HG02798 (cell line): ENCODE measurements around the gene FAHD1.
"Not testable (repeated sequence)": the region's sequence is repeated elsewhere in the genome, so short reads cannot be mapped to it uniquely, and the experiment has no call there.

Experiments
- ATAC-seq: cut with Tn5 transposase; IDR thresholded peaks from one replicate; pipeline ENCODE4 v1.9.1; 2021; ENCODE audit warnings: mild to moderate bottlenecking; ENCODE audit not compliant: unreplicated experiment, poor library complexity

Gene FAHD1

DNA sequence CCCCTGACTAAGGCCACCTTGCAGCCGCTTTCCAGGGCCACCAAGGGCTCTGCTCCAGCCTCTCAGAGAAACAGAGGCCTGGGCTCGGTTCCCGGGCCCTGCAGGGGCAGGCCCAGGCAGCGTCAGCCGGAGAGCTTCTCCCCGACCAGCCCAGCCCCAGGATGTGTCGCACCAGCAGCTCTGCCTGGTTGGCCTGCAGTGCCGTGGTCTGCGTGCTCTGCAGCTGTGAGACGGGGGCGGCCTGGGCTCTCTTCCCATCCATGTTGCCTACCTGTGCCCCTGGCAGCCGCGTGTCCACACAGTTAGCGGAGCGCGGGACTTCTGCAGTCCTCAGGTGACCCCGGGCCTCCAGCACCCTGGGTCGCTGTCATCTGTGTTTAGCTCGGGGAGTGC is 38.3 kb upstream of the FAHD1 start:
- no peak for ATAC-seq

DNA sequence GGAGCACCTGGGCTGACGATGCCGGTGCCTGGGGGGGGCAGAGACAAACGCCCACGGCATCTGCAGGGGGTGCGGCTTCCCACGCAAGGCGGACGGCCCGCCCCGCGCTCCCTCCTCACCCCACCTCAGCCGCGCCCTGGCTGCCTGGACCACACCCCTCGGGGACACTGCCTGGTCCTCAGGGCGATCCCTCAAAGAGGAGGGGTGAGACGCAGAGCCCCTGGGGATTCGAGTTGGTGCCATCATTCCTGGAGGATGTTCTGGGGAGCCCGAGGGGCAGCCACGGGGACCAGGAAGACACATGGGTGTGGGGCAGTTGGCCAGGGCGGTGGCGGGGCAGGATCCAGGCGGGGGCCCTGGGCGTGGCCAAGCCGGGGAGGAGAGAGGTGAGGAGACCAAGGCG is 37.4 kb upstream of the FAHD1 start:
- no peak for ATAC-seq

DNA sequence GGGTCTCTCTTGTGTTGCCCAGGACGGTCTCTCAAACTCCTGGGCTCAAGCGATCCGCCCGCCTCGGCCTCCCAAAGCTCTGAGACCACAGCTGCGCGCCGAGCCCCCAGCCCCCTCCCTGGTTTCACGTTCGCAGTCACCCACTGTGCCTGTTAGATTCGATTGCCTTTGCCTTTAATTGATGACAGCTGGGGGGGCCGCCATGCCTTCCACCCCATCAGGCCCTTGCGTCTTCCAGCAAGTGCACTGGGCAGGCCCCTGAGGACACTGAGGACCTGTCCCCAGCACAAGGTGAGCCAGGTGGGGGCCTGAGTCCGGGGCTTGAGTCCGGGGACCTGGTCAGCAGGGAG is 36.8 kb upstream of the FAHD1 start:
- no peak for ATAC-seq

DNA sequence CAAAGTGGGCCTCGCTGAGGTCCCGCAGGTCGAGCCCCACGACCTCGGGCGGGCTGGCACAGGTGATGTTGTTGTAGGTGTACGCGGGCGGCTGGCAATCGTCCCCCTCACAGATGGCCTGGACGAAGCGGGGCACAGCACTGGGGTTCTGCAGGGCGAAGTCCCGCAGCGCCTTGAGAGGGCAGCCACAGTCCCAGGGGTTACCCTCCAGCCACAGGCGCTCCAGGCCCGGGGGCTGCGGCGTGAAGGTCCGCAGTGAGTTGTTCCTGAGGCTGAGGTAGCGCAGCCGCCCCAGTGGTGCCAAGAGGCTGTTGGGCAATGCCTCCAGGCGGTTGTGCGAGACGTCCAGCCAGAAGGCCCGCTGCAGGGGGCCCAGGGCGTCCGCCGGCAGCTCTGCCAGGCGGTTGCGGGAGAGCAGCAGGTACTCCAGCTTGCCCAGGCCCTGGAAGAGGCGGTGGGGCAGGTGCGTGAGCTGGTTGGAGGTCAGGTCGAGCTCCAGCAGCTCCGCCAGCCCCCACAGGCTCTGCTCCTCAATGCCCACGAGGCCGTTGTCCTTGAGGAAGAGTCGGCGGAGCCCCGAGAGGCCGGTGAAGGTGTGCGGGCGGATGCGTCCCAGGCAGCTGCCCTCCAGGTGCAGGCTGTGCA is 36.3 kb upstream of the FAHD1 start:
- no peak for ATAC-seq

DNA sequence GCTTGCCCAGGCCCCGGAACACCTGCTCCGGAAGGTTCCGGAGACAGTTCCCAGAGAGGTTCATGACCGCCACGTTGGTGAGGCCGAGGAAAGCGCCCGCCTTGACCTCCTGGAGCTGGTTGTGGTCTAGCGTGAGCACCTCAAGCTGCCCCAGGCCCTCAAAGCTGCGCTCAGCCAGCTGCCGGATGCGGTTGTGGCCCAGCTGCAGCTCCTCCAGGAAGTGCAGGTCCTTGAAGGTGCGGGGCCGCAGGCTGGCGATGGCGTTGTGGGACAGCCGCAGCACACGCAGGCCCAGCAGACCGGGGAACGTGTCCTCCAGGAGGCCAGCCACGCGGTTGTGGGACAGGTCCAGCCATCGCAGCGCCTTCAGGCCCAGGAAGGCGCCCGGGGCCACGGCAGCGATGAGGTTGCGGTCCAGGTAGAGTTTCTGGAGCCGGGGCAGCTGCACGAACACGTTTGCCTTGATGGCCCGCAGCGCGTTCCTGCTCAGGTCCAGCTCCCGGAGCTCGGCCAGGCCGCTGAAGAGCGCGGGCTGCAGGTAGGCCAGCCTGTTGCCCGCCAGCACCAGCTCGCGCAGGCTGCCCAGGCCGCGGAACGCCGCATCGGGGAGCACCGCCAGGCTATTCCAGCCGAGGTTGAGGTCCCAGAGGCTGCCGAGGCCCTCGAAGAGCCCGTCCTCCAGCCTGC is 35.6 kb upstream of the FAHD1 start:
- no peak for ATAC-seq

DNA sequence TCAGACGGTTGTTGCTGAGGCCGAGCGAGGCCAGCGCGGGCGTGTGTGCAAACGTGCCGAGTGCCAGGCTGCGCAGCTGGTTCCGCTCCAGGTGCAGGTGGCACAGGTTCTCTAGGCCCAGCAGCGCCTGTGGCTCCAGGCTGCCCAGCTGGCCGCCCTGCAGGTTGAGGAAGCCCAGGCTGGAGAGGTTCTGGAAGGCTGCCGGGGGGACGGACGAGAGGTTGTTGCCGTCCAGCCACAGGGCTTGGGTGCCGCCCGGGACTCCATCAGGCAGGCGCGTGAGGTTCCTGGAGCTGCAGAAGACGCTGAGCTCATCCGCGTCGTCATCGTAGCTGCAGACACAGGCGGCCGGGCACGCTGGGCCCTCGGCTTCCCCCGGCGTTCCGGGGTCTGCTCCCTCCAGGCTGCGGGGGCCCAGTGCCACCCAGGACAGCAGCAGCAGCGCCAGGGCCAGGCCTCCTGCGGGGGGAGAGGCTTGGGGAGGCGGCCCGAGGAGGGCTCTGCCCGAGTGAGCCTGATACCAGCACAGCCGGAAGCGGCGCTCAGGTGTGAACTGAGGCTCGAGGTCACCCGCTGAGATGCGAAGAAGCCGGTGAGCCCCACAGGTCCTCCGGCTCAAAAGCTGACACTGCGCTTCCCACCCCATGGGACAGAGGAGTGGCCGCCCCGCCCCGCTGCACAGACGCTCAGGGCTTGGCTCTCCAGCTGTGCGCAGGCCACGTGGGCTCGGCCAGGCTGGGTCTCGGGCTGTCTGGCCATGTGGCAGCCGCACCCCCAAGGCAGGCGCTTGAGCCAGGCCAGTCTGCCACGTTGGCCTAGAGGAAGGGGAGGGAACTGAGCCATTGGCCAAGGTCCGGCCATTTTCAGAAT is 34.8 kb upstream of the FAHD1 start:
- no peak for ATAC-seq

DNA sequence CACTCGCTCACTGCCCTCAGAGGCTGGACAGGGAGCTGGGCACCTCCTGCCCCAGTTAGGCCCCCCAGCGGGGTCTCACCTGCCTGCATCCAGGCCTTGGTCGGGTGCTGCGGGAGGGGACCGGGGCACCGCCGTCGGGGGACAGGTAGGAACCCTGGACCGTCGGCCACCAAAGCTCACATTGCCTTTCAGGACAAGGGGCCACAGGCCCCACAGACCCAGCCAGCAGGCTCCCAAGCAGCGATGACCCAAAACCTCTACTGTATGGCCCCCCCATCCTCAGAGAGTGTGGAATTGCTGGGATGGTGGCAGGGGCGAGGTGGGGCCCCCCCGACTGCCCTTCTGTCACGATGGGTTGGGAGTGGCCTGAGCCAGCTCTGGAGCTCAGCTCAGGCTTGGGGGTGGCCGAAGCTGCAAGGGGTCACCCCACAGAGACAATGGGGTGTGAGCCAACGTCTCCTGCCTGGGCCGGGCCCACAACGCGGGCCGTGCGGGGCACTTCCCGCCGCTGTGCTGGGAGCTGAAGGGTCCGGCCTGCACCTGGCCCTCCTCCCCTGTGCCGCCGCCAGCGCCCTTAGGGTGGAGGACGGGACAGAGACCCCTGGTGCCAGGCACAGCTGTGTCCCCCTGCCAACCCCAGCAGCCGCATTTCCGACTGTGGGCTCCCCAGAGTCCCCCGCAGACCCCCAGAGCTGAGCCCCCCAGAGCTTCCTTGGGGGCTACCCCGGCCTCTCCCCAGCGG is 34.0 kb upstream of the FAHD1 start:
- ATAC-seq: no peak

DNA sequence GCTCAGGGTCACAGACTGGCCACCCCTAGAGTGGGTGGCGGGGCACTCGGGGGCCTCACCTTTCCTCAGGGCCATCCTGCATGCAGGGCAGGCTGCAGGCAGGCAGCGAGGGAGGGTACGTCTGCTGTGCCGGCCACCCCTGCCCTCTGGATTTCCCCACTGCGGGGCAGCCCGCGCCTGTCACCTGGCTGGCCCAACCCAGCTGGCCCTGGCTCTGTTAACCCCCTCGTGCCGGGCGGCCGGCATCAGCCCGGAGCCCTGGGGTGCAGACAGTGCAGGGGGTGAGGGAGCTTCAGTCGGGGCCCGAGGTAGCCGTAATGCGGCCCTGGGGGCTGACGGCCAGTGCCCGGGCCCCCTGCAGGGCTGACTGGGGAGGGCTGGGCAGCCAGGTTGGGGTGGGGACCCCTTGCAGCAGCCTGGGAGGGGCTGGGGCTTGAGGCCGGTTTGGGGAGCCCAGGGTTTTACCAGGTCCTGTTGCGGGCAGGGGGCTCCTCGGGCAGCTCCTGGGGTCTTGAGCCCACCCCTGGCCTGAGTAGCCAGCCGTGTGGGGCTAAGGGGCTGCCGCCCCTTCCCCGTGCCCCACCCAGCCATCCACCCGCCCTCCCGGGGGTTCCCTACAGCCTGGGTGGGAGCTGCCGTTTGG is 33.3 kb upstream of the FAHD1 start, which contains the start of gene IGFALS:
IGFALS (minus strand) TSS at position 128 of the 643 bp plus-strand sequence; CDS start at position 75, 53 bp downstream.
- ATAC-seq: no peak

DNA sequence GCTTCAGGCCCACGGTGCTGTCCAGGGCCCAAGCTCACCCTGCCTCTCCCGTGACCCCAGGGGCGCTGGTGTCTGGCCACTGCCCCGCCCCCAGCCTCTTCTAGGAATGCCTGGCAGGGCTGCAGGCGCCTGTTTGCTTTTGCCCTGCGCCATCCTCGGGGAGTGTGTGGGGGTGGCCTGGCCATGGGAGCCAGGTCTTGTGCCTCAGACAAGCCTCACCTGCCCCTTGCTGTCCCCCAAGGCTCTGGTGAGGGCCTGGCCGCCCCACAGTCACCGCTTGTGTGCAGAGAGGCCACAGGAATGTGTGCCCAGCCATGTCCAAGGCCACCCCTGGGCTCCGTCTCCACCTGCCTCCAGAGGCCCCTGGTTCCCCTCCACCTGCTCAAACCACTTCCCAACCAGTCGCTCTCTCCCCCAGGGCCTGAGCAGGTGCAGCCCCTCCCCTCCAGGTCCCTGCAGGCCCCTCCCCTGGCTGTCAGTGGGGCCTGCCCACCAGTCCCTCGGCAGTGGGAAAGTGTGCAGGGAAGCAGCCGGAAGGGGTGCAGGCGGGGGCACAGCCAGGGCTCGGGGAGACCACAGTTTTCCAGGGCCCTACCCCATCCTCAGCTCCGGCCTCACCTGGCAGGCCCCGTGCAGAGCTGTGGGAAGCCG is 32.7 kb upstream of the FAHD1 start:
- no peak for ATAC-seq

DNA sequence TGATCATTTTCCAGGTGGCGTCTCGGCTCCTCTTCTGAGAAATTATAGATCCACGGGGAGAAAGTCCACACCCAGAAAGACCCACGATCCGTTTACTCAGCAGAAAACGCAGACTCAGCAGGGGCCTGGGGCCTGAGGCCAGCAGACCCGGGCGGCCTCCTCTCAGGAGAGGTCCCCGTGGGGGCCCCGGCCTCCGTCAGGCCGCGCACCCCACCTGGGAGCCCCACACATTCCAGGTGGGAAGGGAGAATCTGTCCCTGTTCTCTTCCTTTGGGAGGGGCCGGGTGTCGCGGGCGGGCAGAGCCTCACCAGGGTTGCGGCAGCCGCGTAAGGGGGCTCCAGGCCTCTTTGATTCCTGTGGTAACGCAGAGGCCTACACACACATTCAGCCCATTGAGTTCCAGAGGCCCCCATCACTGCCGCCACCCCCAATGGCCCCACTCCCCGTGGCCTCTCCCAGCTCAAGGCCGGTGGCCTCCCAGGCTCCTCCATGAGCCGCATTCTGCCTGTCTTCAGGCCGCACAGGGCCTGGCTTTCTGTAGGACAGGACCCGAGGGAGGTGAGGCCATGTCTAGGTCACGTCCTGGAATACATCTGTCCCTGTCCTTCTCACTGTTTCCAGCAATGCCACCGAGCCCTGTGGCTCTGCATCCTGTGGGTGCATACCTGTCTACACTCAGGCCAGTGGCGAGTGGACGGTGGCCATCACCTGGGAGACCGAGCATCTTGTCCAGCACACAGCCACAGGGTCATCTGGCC is 31.9 kb upstream of the FAHD1 start:
- ATAC-seq: no peak

DNA sequence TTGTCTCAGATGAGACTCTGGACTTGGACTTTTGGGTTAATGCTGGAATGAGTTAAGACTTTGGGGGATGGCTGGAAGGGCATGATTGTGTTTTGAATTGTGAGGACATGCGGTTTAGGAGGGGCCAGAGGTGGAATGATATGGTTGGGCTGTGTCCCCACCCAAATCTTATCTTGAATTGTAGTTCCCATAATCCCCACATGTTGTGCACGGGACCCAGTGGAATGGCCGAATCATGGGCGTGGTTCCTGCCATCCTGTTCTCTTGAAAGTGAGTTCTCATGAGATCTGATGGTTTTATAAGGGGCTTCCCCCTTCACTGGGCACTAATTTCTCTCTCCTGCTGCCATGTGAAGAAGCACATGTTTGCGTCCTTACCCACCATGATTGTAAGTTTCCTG is 27.7 kb upstream of the FAHD1 start:
- ATAC-seq: not testable (repeated sequence)

DNA sequence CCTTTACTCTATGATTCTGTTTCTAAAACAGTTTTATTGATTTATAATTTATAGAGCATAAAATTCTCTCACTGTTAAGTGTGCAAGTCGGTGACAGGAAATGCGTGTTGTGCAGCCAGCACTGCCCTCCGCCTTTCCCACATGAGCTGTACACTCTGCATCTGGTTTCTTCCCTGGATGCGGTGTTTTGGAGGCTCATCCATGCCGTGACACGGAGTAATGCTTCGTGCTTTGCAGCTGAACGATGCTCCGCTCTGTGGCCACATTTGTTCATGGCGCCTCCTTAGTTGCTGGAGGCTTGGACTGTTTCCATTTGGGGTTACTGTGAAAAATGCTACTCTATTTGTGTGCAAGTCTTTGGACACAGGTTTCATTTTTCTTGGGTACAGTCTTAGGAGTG is 26.3 kb upstream of the FAHD1 start:
- no peak for ATAC-seq

DNA sequence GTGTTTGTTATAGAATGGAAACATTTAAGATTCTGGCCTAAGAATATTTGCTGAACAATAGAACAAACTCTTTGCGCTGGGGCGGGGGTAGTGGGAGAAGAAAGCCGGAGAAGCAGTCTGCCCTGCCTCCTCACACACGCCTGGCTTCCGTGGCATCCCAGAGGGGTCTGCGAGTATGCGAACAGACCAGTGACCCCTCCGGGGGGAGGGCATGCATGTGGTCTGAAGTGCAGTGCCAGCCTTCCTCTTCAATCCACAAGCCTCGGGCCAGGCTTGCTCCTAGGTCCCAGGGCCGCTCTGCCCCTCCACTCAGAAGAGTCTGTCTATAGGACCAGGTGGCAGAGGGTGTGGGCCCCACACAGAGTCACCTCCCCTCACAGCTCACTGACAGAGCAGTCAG is 19.4 kb upstream of the FAHD1 start:
- ATAC-seq: no peak

DNA sequence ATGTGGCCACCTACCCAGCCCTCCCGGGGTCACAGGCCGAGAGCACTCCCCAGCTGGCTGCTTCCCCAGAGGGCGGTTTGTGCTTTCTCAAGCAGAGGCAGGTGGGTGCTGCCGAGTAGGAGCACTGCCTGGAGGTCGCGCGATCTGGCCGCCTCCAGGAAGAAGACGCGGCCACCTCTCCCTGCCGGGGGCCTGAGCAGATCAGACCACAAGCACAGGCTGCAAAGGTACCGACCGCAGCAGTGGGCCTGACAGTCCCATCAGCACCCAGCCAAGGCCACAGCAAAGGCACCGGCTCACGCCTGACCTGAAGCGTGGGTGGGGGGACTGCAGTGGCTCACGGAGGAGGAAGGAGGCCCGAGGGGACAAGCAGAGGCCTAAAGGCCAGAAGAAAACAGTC is 18.3 kb upstream of the FAHD1 start:
- ATAC-seq: no peak

DNA sequence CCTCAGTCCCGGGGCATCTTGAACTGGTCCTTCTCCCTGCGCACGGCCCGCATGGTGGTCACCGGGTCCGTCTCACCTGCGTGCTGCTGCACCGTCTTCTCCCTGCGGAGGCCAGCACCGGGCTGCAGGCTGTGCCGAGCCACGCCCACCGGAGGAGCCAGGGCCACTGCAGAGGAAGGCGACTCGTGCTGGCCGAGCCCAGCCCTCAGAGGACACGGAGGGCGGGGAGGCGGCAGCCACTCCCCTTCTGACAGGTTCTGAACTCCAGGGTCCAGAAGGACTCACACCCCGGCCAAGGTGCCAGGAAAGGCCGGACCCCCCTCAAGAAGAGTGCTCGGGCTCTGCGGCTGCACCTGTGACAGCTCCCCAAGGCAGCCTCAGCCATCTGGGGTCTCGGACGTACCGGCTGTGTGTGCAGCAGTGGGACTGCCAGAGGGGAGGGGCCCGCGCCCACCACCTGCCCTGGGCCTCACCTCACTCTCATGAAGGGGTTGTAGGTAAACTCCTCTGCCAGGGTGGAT is 17.7 kb upstream of the FAHD1 start:
- ATAC-seq: no peak

DNA sequence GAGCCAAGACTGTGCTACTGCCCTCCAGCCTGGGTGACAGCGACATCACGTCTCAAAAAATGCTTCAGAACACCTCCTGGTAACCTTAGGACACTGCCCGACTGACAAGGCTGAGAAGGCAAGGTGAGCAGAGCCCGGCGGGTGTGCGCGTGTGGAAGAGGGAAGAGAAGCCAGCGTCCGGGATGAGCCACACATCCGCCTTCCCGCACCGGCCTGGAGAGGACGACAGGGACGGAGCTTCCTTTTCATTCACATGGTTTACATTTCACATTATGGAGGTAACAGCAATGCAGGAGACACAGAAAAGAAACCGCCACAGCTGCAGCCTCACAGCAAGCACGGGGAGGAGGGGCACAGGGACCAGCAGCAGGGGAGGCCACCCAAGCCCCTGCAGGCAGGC is 16.9 kb upstream of the FAHD1 start:
- ATAC-seq: no peak

DNA sequence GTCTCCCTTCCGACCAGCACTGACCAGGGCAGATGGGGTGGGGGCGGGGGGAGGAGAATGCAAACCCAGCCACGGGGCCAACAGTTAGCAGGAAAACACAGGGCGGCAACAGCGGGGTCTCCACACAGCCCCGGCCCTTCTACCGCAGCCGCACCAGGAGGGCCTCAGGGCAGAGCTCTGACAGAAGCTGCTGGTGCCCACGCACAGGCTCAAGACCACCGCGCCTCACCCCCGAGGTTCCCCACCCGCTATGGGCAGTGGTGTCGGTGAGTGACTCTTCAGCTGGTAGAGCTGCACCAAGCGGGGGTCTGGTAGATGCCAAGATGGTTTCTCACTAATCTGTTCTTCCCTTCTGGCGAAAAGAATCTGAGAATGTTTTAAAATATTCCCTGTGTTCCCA is 16.5 kb upstream of the FAHD1 start:
- ATAC-seq: no peak

DNA sequence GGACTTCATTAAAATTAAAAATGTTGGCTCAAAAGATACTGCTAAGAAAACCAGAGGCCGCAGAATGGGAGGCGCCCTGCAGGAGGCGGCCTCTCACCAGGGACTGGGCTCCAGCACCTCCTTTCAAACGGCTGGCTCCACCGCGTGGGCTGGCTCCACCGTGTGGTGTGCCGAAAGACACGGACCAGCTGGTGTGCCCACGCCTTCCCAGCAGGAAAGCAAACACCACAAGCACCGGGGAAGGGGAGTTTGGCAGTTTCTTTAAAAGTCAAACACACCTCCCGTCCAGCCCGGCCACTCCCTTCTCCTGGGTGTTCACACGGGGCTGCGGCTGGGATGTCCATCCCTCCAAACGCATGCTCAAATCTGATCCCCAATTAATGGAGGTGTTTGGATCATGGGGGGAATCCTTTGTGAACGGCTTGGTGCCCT is 14.3 kb upstream of the FAHD1 start:
- ATAC-seq: no peak

DNA sequence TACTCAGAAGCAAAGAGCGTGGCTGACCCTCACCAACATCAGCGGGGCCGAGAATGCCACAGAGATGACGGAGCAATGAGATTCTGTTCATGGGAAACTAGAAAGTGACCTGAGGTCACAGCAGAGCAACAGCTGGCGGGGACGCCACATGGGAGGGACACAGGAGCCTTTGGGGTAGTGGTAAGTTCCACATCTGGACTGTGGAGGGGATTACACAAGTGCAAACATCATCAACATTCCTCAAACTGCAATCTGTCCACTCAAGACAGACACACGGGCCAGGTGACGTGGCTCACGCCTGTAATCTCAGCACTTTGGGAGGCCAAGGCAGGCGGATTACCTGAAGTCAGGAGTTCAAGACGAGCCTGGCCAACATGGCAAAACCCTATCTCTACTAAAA is 11.5 kb upstream of the FAHD1 start:
- ATAC-seq: no peak
